ENCODE data around the gene WDR44.
"Not testable (repeated sequence)": the region's sequence is repeated elsewhere in the genome, so short reads cannot be mapped to it uniquely, and the experiment has no call there.

WDR44 gene

DNA sequence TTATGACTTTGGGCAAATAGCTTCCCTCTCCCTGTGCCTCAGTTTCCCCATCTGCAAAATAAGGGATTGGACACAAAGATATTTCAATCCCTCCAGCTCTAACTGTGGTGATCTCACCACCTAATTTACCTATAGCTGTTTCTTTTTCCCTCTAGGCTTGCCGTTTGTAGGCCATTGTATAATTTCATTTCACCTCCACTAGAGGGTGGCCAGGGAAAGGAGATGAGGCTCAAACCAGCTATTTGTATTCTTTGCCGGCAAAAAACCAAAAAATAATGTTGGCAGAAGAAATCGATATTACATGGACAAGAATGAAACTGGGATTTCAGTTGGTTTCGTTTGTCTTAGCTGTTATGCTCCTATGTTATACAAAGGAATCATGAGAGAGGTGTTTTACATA is 113.6 kb downstream of the WDR44 start:
- Histone ChIP-seq H3K4me3 (ENCODE audit: low read length in 2 of 2) (no peak overlapping the region), H3K23ac (ENCODE audit: low read depth, low read length, poor library complexity) (no peak overlapping the region), H2BK120ac (ENCODE audit: low read depth, low read length) (no peak overlapping the region), H2BK5ac (ENCODE audit: low read length) (no peak overlapping the region), H3K4me2 (ENCODE audit: insufficient read depth, low read length, poor library complexity, severe bottlenecking) (no peak overlapping the region), H3K9me3 (replicated peaks in 1 of 2; ENCODE audit: control insufficient read depth in 2 of 2, insufficient read depth in 1 of 2, low read depth in 1 of 2, low read length in 2 of 2) (no peaks in the 10 kb centered on the region), H2AFZ (ENCODE audit: low read length) (no peak overlapping the region), H3K4me1 (ENCODE audit: control insufficient read depth in 2 of 2, insufficient read depth in 1 of 2, low read depth in 1 of 2, low read length in 2 of 2) (no peaks in the 10 kb centered on the region), H3K27me3 (ENCODE audit: control insufficient read depth in 3 of 3, insufficient read depth in 3 of 3, low read depth in 1 of 3, low read length in 3 of 3) (no peaks in the 10 kb centered on the region), H3K4ac (ENCODE audit: low read length) (no peak overlapping the region), H2BK12ac (ENCODE audit: low read length) (no peak overlapping the region), H4K8ac (ENCODE audit: low read depth, low read length) (no peak overlapping the region), H3K14ac (ENCODE audit: low read length) (no peak overlapping the region), H3K18ac (ENCODE audit: low read length) (no peak overlapping the region), H3K79me1 (ENCODE audit: low read depth, low read length) (no peaks in the 10 kb centered on the region), H2AK5ac (ENCODE audit: low read depth, low read length) (no peak overlapping the region), H3K9ac (ENCODE audit: low read depth, low read length, poor library complexity) (no peak overlapping the region), H2BK15ac (ENCODE audit: low read length) (no peak overlapping the region), H3K36me3 (replicated peaks in 1 of 2; ENCODE audit: control insufficient read depth in 2 of 2, insufficient read depth in 2 of 2, low read length in 2 of 2) (no peaks in the 10 kb centered on the region), H4K91ac (ENCODE audit: low read depth, low read length, poor library complexity) (no peak overlapping the region), H3K27ac (replicated peaks; ENCODE audit: low read length) (no peak overlapping the region)
- no CpG with 5 or more reads among the region's 4 CpGs for WGBS, 2 donors (ENCODE audit: extremely low coverage in 2 of 2, insufficient read length in 2 of 2, insufficient replicate concordance in 1 of 2)
- DNase-seq (ENCODE audit: low spot score): peak; percentile 0

DNA sequence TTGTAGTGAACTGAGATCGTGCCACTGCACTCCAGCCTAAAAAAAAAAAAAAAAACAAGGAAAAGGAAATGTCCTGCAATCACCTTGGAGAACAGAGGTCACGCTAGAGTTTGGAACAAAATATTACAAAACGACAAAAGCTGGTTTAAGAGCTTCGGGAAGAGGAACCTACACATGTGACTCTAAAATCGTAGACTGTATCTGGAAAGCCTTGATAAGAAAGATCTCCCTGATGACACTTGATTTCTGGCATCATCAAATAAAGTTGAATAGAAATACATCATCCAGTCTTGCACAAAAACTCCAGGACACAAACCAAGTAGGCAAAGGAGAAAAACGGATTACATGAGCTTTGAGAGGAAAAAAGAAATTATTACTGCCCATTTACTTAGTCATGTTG is 118.6 kb downstream of the WDR44 start:
- H3K18ac ChIP-seq (ENCODE audit: low read length): no peak overlapping the region
- H3K9ac ChIP-seq (ENCODE audit: low read depth, low read length, poor library complexity): no peak overlapping the region
- DNase-seq (ENCODE audit: low spot score): no peak
- H2AFZ ChIP-seq (ENCODE audit: low read length): no peak overlapping the region
- no peaks in the 10 kb centered on the region for H3K79me1 ChIP-seq (ENCODE audit: low read depth, low read length)
- no peak overlapping the region for H3K4me3 ChIP-seq (ENCODE audit: low read length in 2 of 2)
- no peak overlapping the region for H3K4ac ChIP-seq (ENCODE audit: low read length)
- no peak overlapping the region for H4K91ac ChIP-seq (ENCODE audit: low read depth, low read length, poor library complexity)
- H2BK120ac ChIP-seq (ENCODE audit: low read depth, low read length): no peak overlapping the region
- no peak overlapping the region for H3K14ac ChIP-seq (ENCODE audit: low read length)
- no peak overlapping the region for H2AK5ac ChIP-seq (ENCODE audit: low read depth, low read length)
- H2BK12ac ChIP-seq (ENCODE audit: low read length): no peak overlapping the region
- H2BK5ac ChIP-seq (ENCODE audit: low read length): no peak overlapping the region
- no peak overlapping the region for H4K8ac ChIP-seq (ENCODE audit: low read depth, low read length)
- no peak overlapping the region for H3K4me2 ChIP-seq (ENCODE audit: insufficient read depth, low read length, poor library complexity, severe bottlenecking)
- no peak overlapping the region for H2BK15ac ChIP-seq (ENCODE audit: low read length)
- H3K27ac ChIP-seq (replicated peaks; ENCODE audit: low read length): no peak overlapping the region
- H3K4me1 ChIP-seq (ENCODE audit: control insufficient read depth in 2 of 2, insufficient read depth in 1 of 2, low read depth in 1 of 2, low read length in 2 of 2): no peaks in the 10 kb centered on the region
- WGBS, 2 donors (ENCODE audit: extremely low coverage in 2 of 2, insufficient read length in 2 of 2, insufficient replicate concordance in 1 of 2): no CpG with 5 or more reads among the region's 6 CpGs
- no peak overlapping the region for H3K23ac ChIP-seq (ENCODE audit: low read depth, low read length, poor library complexity)
- no peaks in the 10 kb centered on the region for H3K27me3 ChIP-seq (ENCODE audit: control insufficient read depth in 3 of 3, insufficient read depth in 3 of 3, low read depth in 1 of 3, low read length in 3 of 3)
- no peaks in the 10 kb centered on the region for H3K9me3 ChIP-seq (replicated peaks in 1 of 2; ENCODE audit: control insufficient read depth in 2 of 2, insufficient read depth in 1 of 2, low read depth in 1 of 2, low read length in 2 of 2)
- no peaks in the 10 kb centered on the region for H3K36me3 ChIP-seq (replicated peaks in 1 of 2; ENCODE audit: control insufficient read depth in 2 of 2, insufficient read depth in 2 of 2, low read length in 2 of 2)

DNA sequence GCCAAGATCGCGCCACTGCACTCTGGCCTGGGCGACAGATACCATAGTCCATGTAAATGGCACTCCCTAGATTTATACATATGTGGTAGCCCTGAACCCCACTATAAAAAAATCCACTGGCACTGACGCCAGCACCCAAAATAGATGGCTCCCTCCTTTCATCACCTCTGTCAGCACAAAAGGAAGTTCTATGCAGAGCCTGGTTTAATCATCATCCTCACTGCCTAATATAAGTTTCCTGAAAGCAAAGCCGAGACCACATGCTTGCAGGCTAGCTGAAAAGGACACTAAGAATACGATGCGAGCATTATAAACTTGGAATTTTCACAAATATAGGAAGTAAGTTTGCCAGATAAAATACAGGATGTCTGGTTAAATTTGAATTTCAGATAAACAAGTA is 122.2 kb downstream of the WDR44 start:
- Histone ChIP-seq H3K4me1 (ENCODE audit: control insufficient read depth in 2 of 2, insufficient read depth in 1 of 2, low read depth in 1 of 2, low read length in 2 of 2) (no peaks in the 10 kb centered on the region), H2BK15ac (ENCODE audit: low read length) (no peak overlapping the region), H3K9ac (ENCODE audit: low read depth, low read length, poor library complexity) (no peak overlapping the region), H4K91ac (ENCODE audit: low read depth, low read length, poor library complexity) (no peak overlapping the region), H2BK12ac (ENCODE audit: low read length) (no peak overlapping the region), H3K27ac (replicated peaks; ENCODE audit: low read length) (no peak overlapping the region), H4K8ac (ENCODE audit: low read depth, low read length) (no peak overlapping the region), H2BK5ac (ENCODE audit: low read length) (no peak overlapping the region), H3K23ac (ENCODE audit: low read depth, low read length, poor library complexity) (no peak overlapping the region), H2BK120ac (ENCODE audit: low read depth, low read length) (no peak overlapping the region), H3K9me3 (replicated peaks in 1 of 2; ENCODE audit: control insufficient read depth in 2 of 2, insufficient read depth in 1 of 2, low read depth in 1 of 2, low read length in 2 of 2) (no peaks in the 10 kb centered on the region), H3K36me3 (replicated peaks in 1 of 2; ENCODE audit: control insufficient read depth in 2 of 2, insufficient read depth in 2 of 2, low read length in 2 of 2) (no peaks in the 10 kb centered on the region), H3K14ac (ENCODE audit: low read length) (no peak overlapping the region), H3K79me1 (ENCODE audit: low read depth, low read length) (no peaks in the 10 kb centered on the region), H3K4me2 (ENCODE audit: insufficient read depth, low read length, poor library complexity, severe bottlenecking) (no peak overlapping the region), H3K18ac (ENCODE audit: low read length) (no peak overlapping the region), H2AFZ (ENCODE audit: low read length) (no peak overlapping the region), H3K27me3 (ENCODE audit: control insufficient read depth in 3 of 3, insufficient read depth in 3 of 3, low read depth in 1 of 3, low read length in 3 of 3) (no peaks in the 10 kb centered on the region), H3K4ac (ENCODE audit: low read length) (no peak overlapping the region), H2AK5ac (ENCODE audit: low read depth, low read length) (no peak overlapping the region), H3K4me3 (ENCODE audit: low read length in 2 of 2) (no peak overlapping the region)
- no CpG with 5 or more reads among the region's 7 CpGs for WGBS, 2 donors (ENCODE audit: extremely low coverage in 2 of 2, insufficient read length in 2 of 2, insufficient replicate concordance in 1 of 2)
- DNase-seq (ENCODE audit: low spot score): no peak

DNA sequence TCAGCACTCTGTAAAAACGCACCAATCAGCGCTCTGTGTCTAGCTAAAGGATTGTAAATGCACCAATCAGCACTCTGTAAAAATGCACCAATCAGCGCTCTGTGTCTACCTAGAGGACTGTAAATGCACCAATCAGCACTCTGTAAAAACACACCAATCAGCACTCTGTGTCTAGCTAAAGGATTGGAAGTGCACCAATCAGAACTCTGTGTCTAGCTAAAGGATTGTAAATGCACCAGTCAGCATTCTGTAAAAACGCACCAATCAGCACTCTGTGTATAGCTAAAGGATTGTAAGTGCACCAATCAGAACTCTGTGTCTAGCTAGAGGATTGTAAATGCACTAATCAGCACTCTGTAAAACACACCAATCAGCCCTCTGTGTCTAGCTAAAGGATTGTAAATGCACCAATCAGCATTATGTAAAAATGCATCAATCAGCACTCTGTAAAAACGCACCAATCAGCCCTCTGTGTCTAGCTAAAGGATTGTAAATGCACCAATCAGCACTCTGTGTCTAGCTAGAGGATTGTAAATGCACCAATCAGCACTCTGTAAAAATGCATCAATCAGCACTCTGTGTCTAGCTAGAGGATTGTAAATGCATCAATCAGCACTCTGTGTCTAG is 124.9 kb downstream of the WDR44 start:
- no CpG with 5 or more reads among the region's 5 CpGs for WGBS, 2 donors (ENCODE audit: extremely low coverage in 2 of 2, insufficient read length in 2 of 2, insufficient replicate concordance in 1 of 2)
- not testable (repeated sequence) for H2AK5ac ChIP-seq (ENCODE audit: low read depth, low read length); H3K23ac ChIP-seq (ENCODE audit: low read depth, low read length, poor library complexity); H3K4me1 ChIP-seq (ENCODE audit: control insufficient read depth in 2 of 2, insufficient read depth in 1 of 2, low read depth in 1 of 2, low read length in 2 of 2); H3K9me3 ChIP-seq (replicated peaks in 1 of 2; ENCODE audit: control insufficient read depth in 2 of 2, insufficient read depth in 1 of 2, low read depth in 1 of 2, low read length in 2 of 2); H3K27me3 ChIP-seq (ENCODE audit: control insufficient read depth in 3 of 3, insufficient read depth in 3 of 3, low read depth in 1 of 3, low read length in 3 of 3); DNase-seq (ENCODE audit: low spot score); H2BK120ac ChIP-seq (ENCODE audit: low read depth, low read length); H2BK5ac ChIP-seq (ENCODE audit: low read length); H3K4me2 ChIP-seq (ENCODE audit: insufficient read depth, low read length, poor library complexity, severe bottlenecking); H2AFZ ChIP-seq (ENCODE audit: low read length); H4K8ac ChIP-seq (ENCODE audit: low read depth, low read length); H2BK12ac ChIP-seq (ENCODE audit: low read length); H3K79me1 ChIP-seq (ENCODE audit: low read depth, low read length); H3K14ac ChIP-seq (ENCODE audit: low read length); H4K91ac ChIP-seq (ENCODE audit: low read depth, low read length, poor library complexity); H3K36me3 ChIP-seq (replicated peaks in 1 of 2; ENCODE audit: control insufficient read depth in 2 of 2, insufficient read depth in 2 of 2, low read length in 2 of 2); H3K4ac ChIP-seq (ENCODE audit: low read length); H3K9ac ChIP-seq (ENCODE audit: low read depth, low read length, poor library complexity); H2BK15ac ChIP-seq (ENCODE audit: low read length); H3K18ac ChIP-seq (ENCODE audit: low read length); H3K4me3 ChIP-seq (ENCODE audit: low read length in 2 of 2); H3K27ac ChIP-seq (replicated peaks; ENCODE audit: low read length)
